HG02798 (cell line): Measurements from ENCODE around the gene DEDD2.

Experiments
- ATAC-seq: cut with Tn5 transposase; IDR thresholded peaks from one replicate; pipeline ENCODE4 v1.9.1; 2021; ENCODE audit warnings: mild to moderate bottlenecking; ENCODE audit not compliant: unreplicated experiment, poor library complexity

DEDD2 gene

GRCh38 chr19:42175952-42176648, 41.4 kb downstream of the DEDD2 start:
- ATAC-seq = no peak

- ATAC-seq = no peak
Observed at GRCh38 chr19:42174958-42175734, 42.3 kb downstream of the DEDD2 start.

GRCh38 chr19:42174188-42174587, 43.3 kb downstream of the DEDD2 start:
- ATAC-seq = no peak

- no peak for ATAC-seq
Observed at GRCh38 chr19:42173695-42174094, 43.8 kb downstream of the DEDD2 start.

- ATAC-seq = no peak
Observed at GRCh38 chr19:42172261-42172660, 45.2 kb downstream of the DEDD2 start.

GRCh38 chr19:42170715-42171114, 46.8 kb downstream of the DEDD2 start:
- no peak for ATAC-seq

- no peak for ATAC-seq
Observed at GRCh38 chr19:42169486-42170413, 47.7 kb downstream of the DEDD2 start.

- no peak for ATAC-seq
Observed at GRCh38 chr19:42168206-42168605, 49.3 kb downstream of the DEDD2 start.

- ATAC-seq = no peak
Observed at GRCh38 chr19:42166316-42166715, 51.2 kb downstream of the DEDD2 start.

GRCh38 chr19:42165146-42165545, 52.3 kb downstream of the DEDD2 start:
- no peak for ATAC-seq

- ATAC-seq = no peak
Observed at GRCh38 chr19:42161616-42162263, 55.7 kb downstream of the DEDD2 start.

- no peak for ATAC-seq
Observed at GRCh38 chr19:42159942-42160341, 57.5 kb downstream of the DEDD2 start.

GRCh38 chr19:42158926-42159325, 58.6 kb downstream of the DEDD2 start:
- no peak for ATAC-seq

GRCh38 chr19:42156571-42156970, 60.9 kb downstream of the DEDD2 start:
- ATAC-seq = no peak

GRCh38 chr19:42155796-42156195, 61.7 kb downstream of the DEDD2 start:
- ATAC-seq = no peak

GRCh38 chr19:42154471-42155323, 62.8 kb downstream of the DEDD2 start:
- ATAC-seq = no peak

- ATAC-seq = no peak
Observed at GRCh38 chr19:42153672-42154433, 63.6 kb downstream of the DEDD2 start.

- no peak for ATAC-seq
Observed at GRCh38 chr19:42152910-42153671, 64.4 kb downstream of the DEDD2 start.
